Thyroid gland (tissue), 4 donors: ENCODE data around the gene CANX.

Experiments
- POLR2A ChIP-seq, 2 donors: fragments of 450-650 bp; IDR thresholded peaks; one replicate each; pipeline ENCODE4 v1.6.1; 2017; ENCODE audit warnings: antibody characterized with exemption in 2 of 2, mild to moderate bottlenecking in 2 of 2, moderate library complexity in 1 of 2
- TF ChIP-seq, protein P1 (sequence below), 6 experiments: fragments of 200-600 bp in 3 of 6; fragments of 450-650 bp in 3 of 6; sonication (generic) in 3 of 6; IDR thresholded peaks; one replicate each; pipeline ENCODE4 v1.5.1; 2016 to 2019; ENCODE audit warnings: antibody characterized with exemption in 6 of 6, mild to moderate bottlenecking in 2 of 6, inconsistent platforms in 1 of 6, moderate library complexity in 1 of 6

- TF ChIP-seq, protein P1, sequence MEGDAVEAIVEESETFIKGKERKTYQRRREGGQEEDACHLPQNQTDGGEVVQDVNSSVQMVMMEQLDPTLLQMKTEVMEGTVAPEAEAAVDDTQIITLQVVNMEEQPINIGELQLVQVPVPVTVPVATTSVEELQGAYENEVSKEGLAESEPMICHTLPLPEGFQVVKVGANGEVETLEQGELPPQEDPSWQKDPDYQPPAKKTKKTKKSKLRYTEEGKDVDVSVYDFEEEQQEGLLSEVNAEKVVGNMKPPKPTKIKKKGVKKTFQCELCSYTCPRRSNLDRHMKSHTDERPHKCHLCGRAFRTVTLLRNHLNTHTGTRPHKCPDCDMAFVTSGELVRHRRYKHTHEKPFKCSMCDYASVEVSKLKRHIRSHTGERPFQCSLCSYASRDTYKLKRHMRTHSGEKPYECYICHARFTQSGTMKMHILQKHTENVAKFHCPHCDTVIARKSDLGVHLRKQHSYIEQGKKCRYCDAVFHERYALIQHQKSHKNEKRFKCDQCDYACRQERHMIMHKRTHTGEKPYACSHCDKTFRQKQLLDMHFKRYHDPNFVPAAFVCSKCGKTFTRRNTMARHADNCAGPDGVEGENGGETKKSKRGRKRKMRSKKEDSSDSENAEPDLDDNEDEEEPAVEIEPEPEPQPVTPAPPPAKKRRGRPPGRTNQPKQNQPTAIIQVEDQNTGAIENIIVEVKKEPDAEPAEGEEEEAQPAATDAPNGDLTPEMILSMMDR (IDR thresholded peaks at IDR 0.05): no peak
- no peak for TF ChIP-seq POLR2A (IDR thresholded peaks at IDR 0.05)
These were observed 68.1 kb downstream of the CANX start for GRCh38 chr5:179766726-179767455.
